GM23338 (cell line): ENCODE results near the gene OR56A4.

Experiments
- CREB1 ChIP-seq: fragments of 250-450 bp; sonication (Bioruptor Pico); IDR thresholded peaks from 2 replicates; pipeline ENCODE4 v1.5.0; 2020; ENCODE audit warnings: low read depth, mild to moderate bottlenecking, moderate library complexity
- ETS1 ChIP-seq: IDR thresholded peaks from 2 replicates; pipeline ENCODE4 v1.6.1; 2016; ENCODE audit warnings: antibody characterized with exemption
- EZH2 ChIP-seq: fragments of 200-600 bp; sonication (generic); IDR thresholded peaks from one replicate; pipeline ENCODE4 v1.8.0; 2017; ENCODE audit warnings: antibody characterized with exemption, mild to moderate bottlenecking, low read depth; ENCODE audit not compliant: unreplicated experiment
- EZH2phosphoT487 ChIP-seq: fragments of 200-600 bp; sonication (generic); IDR thresholded peaks from one replicate; pipeline ENCODE4 v1.8.1; 2018; ENCODE audit warnings: antibody characterized with exemption; ENCODE audit not compliant: unreplicated experiment
- JUNB ChIP-seq: IDR thresholded peaks from one replicate; pipeline ENCODE4 v1.6.1; 2016; ENCODE audit warnings: antibody characterized with exemption; ENCODE audit not compliant: unreplicated experiment
- NANOG ChIP-seq: IDR thresholded peaks from 2 replicates; pipeline ENCODE4 v1.6.1; 2016; ENCODE audit warnings: antibody characterized with exemption, borderline replicate concordance
- POLR2AphosphoS5 ChIP-seq: IDR thresholded peaks from 2 replicates; pipeline ENCODE4 v1.6.1; 2016; ENCODE audit warnings: antibody characterized with exemption, low read depth
- REST ChIP-seq: IDR thresholded peaks from one replicate; pipeline ENCODE4 v1.6.1; 2018; ENCODE audit warnings: antibody characterized with exemption; ENCODE audit not compliant: unreplicated experiment
- STAT1 ChIP-seq: IDR thresholded peaks from one replicate; pipeline ENCODE4 v1.6.1; 2016; ENCODE audit warnings: antibody characterized with exemption; ENCODE audit not compliant: unreplicated experiment
- ZNF114 ChIP-seq: fragments of 250-450 bp; sonication (Bioruptor Pico); IDR thresholded peaks from 2 replicates; pipeline ENCODE4 v1.5.0; 2020; ENCODE audit warnings: mild to moderate bottlenecking, moderate library complexity
- ZNF331 ChIP-seq: fragments of 250-450 bp; sonication (Bioruptor Pico); IDR thresholded peaks from 2 replicates; pipeline ENCODE4 v1.5.0; 2020; ENCODE audit warnings: low read depth, mild to moderate bottlenecking, moderate library complexity
- TF ChIP-seq, protein P1 (sequence below), 2 experiments: fragments of 200-600 bp in 1 of 2; sonication (generic) in 1 of 2; conservative IDR thresholded peaks; 2 replicates each; pipeline versions ENCODE4 v1.5.1 to v1.6.1; 2016 to 2017; ENCODE audit warnings: antibody characterized with exemption in 2 of 2, low read depth in 2 of 2, mild to moderate bottlenecking in 2 of 2, moderate library complexity in 1 of 2
- TF ChIP-seq, protein P2 (sequence below): fragments of 250-450 bp; sonication (Bioruptor Pico); IDR thresholded peaks from 2 replicates; pipeline ENCODE4 v1.5.0; 2020; ENCODE audit warnings: mild to moderate bottlenecking, moderate library complexity

- TF ChIP-seq, protein P1, sequence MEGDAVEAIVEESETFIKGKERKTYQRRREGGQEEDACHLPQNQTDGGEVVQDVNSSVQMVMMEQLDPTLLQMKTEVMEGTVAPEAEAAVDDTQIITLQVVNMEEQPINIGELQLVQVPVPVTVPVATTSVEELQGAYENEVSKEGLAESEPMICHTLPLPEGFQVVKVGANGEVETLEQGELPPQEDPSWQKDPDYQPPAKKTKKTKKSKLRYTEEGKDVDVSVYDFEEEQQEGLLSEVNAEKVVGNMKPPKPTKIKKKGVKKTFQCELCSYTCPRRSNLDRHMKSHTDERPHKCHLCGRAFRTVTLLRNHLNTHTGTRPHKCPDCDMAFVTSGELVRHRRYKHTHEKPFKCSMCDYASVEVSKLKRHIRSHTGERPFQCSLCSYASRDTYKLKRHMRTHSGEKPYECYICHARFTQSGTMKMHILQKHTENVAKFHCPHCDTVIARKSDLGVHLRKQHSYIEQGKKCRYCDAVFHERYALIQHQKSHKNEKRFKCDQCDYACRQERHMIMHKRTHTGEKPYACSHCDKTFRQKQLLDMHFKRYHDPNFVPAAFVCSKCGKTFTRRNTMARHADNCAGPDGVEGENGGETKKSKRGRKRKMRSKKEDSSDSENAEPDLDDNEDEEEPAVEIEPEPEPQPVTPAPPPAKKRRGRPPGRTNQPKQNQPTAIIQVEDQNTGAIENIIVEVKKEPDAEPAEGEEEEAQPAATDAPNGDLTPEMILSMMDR (conservative IDR thresholded peaks at IDR 0.05; ENCODE audit: low read depth in 2 of 2), result no peak
- no peak for TF ChIP-seq ZNF331
- no peak for TF ChIP-seq POLR2AphosphoS5
- no peak for TF ChIP-seq REST
- no peak for TF ChIP-seq NANOG
- no peak for TF ChIP-seq EZH2phosphoT487
- TF ChIP-seq EZH2, result no peak
- no peak for TF ChIP-seq JUNB
- no peak for TF ChIP-seq CREB1 (CRISPR knock-in tag)
- no peak for TF ChIP-seq ETS1
- no peak for TF ChIP-seq ZNF114 (CRISPR knock-in tag)
- TF ChIP-seq STAT1, result no peak
- TF ChIP-seq, protein P2, sequence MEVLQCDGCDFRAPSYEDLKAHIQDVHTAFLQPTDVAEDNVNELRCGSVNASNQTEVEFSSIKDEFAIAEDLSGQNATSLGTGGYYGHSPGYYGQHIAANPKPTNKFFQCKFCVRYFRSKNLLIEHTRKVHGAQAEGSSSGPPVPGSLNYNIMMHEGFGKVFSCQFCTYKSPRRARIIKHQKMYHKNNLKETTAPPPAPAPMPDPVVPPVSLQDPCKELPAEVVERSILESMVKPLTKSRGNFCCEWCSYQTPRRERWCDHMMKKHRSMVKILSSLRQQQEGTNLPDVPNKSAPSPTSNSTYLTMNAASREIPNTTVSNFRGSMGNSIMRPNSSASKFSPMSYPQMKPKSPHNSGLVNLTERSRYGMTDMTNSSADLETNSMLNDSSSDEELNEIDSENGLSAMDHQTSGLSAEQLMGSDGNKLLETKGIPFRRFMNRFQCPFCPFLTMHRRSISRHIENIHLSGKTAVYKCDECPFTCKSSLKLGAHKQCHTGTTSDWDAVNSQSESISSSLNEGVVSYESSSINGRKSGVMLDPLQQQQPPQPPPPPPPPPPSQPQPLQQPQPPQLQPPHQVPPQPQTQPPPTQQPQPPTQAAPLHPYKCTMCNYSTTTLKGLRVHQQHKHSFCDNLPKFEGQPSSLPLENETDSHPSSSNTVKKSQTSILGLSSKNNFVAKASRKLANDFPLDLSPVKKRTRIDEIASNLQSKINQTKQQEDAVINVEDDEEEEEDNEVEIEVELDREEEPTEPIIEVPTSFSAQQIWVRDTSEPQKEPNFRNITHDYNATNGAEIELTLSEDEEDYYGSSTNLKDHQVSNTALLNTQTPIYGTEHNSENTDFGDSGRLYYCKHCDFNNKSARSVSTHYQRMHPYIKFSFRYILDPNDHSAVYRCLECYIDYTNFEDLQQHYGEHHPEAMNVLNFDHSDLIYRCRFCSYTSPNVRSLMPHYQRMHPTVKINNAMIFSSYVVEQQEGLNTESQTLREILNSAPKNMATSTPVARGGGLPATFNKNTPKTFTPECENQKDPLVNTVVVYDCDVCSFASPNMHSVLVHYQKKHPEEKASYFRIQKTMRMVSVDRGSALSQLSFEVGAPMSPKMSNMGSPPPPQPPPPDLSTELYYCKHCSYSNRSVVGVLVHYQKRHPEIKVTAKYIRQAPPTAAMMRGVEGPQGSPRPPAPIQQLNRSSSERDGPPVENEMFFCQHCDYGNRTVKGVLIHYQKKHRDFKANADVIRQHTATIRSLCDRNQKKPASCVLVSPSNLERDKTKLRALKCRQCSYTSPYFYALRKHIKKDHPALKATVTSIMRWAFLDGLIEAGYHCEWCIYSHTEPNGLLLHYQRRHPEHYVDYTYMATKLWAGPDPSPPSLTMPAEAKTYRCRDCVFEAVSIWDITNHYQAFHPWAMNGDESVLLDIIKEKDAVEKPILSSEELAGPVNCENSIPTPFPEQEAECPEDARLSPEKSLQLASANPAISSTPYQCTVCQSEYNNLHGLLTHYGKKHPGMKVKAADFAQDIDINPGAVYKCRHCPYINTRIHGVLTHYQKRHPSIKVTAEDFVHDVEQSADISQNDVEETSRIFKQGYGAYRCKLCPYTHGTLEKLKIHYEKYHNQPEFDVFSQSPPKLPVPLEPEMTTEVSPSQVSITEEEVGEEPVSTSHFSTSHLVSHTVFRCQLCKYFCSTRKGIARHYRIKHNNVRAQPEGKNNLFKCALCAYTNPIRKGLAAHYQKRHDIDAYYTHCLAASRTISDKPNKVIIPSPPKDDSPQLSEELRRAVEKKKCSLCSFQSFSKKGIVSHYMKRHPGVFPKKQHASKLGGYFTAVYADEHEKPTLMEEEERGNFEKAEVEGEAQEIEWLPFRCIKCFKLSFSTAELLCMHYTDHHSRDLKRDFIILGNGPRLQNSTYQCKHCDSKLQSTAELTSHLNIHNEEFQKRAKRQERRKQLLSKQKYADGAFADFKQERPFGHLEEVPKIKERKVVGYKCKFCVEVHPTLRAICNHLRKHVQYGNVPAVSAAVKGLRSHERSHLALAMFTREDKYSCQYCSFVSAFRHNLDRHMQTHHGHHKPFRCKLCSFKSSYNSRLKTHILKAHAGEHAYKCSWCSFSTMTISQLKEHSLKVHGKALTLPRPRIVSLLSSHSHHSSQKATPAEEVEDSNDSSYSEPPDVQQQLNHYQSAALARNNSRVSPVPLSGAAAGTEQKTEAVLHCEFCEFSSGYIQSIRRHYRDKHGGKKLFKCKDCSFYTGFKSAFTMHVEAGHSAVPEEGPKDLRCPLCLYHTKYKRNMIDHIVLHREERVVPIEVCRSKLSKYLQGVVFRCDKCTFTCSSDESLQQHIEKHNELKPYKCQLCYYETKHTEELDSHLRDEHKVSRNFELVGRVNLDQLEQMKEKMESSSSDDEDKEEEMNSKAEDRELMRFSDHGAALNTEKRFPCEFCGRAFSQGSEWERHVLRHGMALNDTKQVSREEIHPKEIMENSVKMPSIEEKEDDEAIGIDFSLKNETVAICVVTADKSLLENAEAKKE, result no peak
Measured at GRCh38 chr11:5955586-5955985, 51.2 kb downstream of the OR56A4 start.
